ENCODE results near the gene ASAH2. TPM values are rescaled to one million over a fixed set of nuclear protein-coding genes. Genes with fewer than 3 reads are reported as not detected.

Gene ASAH2
- total and polyA plus RNA-seq, 2 donors from 2014 or later: 0.45 to 1.3 TPM

DNA sequence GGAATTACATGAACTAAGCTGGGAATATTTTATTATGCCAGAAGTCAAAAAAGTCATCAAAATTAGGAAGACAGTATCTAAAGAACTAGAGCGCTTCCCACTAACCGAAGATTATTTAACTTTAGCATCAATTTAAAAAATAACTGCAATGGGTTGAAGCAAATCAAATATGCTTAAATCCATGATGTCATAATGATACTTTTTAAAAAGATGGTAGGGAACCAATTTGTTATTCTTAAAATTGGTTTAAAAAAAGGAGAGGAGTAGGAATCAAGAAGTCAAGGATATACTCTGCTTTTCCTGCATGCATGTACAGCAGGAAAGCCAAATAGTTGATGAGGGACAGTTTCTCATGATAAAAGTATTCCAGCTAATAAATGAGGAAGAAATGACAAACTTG lies 3.2 kb upstream of the ASAH2 start:
- peaks cover 0 to 2% (median 0%) of the 10 kb centered on the region in 3 donors for H3K4me1 ChIP-seq (ENCODE audit: control insufficient read depth in 2 of 3, insufficient read depth in 2 of 3, low read depth in 1 of 3, low read length in 3 of 3)
- DNase-seq (no peak), FAIRE-seq (no peak)
- TF ChIP-seq, protein P1, sequence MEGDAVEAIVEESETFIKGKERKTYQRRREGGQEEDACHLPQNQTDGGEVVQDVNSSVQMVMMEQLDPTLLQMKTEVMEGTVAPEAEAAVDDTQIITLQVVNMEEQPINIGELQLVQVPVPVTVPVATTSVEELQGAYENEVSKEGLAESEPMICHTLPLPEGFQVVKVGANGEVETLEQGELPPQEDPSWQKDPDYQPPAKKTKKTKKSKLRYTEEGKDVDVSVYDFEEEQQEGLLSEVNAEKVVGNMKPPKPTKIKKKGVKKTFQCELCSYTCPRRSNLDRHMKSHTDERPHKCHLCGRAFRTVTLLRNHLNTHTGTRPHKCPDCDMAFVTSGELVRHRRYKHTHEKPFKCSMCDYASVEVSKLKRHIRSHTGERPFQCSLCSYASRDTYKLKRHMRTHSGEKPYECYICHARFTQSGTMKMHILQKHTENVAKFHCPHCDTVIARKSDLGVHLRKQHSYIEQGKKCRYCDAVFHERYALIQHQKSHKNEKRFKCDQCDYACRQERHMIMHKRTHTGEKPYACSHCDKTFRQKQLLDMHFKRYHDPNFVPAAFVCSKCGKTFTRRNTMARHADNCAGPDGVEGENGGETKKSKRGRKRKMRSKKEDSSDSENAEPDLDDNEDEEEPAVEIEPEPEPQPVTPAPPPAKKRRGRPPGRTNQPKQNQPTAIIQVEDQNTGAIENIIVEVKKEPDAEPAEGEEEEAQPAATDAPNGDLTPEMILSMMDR (IDR thresholded peaks at IDR 0.05; ENCODE audit: borderline replicate concordance, extremely low read depth, insufficient read depth): no peak
- H3K4me3 ChIP-seq (ENCODE audit: low read length in 3 of 3): no peak overlapping the region
- no peaks in the 10 kb centered on the region for H3K27me3 ChIP-seq (ENCODE audit: control insufficient read depth, insufficient read depth, low read length)
- H3K9ac ChIP-seq (ENCODE audit: low read length in 3 of 3): no peak overlapping the region
- H3K27ac ChIP-seq (ENCODE audit: low read depth in 2 of 2, low read length in 2 of 2): no peak overlapping the region
- no peaks in the 10 kb centered on the region for H3K9me3 ChIP-seq (ENCODE audit: control insufficient read depth in 2 of 3, insufficient read depth in 1 of 3, low read length in 3 of 3)
- intact Hi-C loops (cut with DNase I): no loop called here
- H3K36me3 ChIP-seq (ENCODE audit: control insufficient read depth in 2 of 3, insufficient read depth in 3 of 3, low read length in 3 of 3): no peaks in the 10 kb centered on the region

DNA sequence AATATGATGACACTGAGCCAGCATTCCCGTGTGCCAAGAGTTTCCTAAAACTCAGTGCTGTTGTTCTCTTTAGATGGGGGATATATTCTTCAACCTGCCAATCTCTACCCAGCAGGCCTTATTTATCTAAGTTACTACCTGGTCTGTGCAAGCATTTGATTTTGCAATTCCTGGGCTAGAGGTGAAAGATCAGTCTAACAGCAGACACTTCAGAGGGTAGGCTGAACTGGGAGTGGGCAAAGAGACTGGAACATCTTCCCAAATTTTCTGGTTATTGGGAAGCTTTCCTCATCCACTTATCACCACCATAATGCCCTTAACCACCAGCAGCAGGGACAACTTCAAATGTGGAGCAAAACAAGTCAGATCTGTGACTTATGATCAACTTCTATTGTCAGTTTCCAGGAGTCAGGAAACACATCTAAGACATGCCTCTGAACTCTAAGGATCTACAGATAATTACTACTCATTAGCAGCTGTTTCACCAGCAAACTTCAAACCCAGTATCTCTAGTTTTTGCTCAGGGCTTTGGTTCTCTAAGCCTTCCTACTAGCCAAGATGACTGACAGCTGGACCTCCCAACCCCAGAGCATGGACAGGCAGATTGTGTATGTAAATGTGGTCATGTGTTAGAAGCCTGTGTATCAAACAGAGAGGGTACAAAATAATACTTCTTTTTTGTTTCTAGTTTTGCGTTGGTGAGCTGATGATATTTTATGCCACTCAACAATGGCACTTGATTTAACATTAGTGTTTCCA lies 1.0 kb downstream of the ASAH2 start:
- no peaks in the 10 kb centered on the region for H3K27me3 ChIP-seq (ENCODE audit: control insufficient read depth, insufficient read depth, low read length)
- H3K36me3 ChIP-seq (ENCODE audit: control insufficient read depth in 2 of 3, insufficient read depth in 3 of 3, low read length in 3 of 3): no peaks in the 10 kb centered on the region
- no peak overlapping the region for H3K4me3 ChIP-seq (ENCODE audit: low read length in 3 of 3)
- DNase-seq (no peak), FAIRE-seq (no peak)
- TF ChIP-seq, protein P1 (IDR thresholded peaks at IDR 0.05; ENCODE audit: borderline replicate concordance, extremely low read depth, insufficient read depth): no peak
- no peak overlapping the region for H3K9ac ChIP-seq (ENCODE audit: low read length in 3 of 3)
- no peaks in the 10 kb centered on the region for H3K9me3 ChIP-seq (ENCODE audit: control insufficient read depth in 2 of 3, insufficient read depth in 1 of 3, low read length in 3 of 3)
- H3K4me1 ChIP-seq (ENCODE audit: control insufficient read depth in 2 of 3, insufficient read depth in 2 of 3, low read depth in 1 of 3, low read length in 3 of 3): no peaks in the 10 kb centered on the region
- no peak overlapping the region for H3K27ac ChIP-seq (ENCODE audit: low read depth in 2 of 2, low read length in 2 of 2)
- intact Hi-C loops (cut with DNase I): no loop called here

DNA sequence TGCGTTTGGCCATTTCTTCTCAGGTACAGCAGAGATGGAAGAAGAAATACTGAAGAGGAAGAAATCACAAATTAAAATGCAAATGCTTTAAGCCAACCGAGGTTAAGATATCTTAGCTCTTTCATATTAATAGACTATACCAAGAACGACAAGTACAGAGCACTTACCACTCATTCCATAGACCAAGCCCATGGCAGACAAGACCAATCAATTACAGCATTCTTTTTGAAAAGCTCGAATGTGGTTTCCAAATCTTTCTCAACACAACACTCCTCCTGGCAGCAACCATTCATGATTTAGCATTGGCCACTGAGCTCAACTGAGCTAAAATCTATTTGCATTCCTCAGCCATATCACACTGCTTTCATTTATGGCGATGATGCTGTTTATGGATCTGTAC lies 2.7 kb downstream of the ASAH2 start:
- intact Hi-C loops (cut with DNase I): no loop called here
- FAIRE-seq: no peak
- no peak overlapping the region for H3K4me3 ChIP-seq (ENCODE audit: low read length in 3 of 3)
- H3K9ac ChIP-seq (ENCODE audit: low read length in 3 of 3): no peak overlapping the region
- TF ChIP-seq, protein P1 (IDR thresholded peaks at IDR 0.05; ENCODE audit: borderline replicate concordance, extremely low read depth, insufficient read depth): no peak
- no peaks in the 10 kb centered on the region for H3K9me3 ChIP-seq (ENCODE audit: control insufficient read depth in 2 of 3, insufficient read depth in 1 of 3, low read length in 3 of 3)
- H3K27me3 ChIP-seq (ENCODE audit: control insufficient read depth, insufficient read depth, low read length): no peaks in the 10 kb centered on the region
- no peak overlapping the region for H3K27ac ChIP-seq (ENCODE audit: low read depth in 2 of 2, low read length in 2 of 2)
- no peaks in the 10 kb centered on the region for H3K36me3 ChIP-seq (ENCODE audit: control insufficient read depth in 2 of 3, insufficient read depth in 3 of 3, low read length in 3 of 3)
- no peak for DNase-seq
- H3K4me1 ChIP-seq (ENCODE audit: control insufficient read depth in 2 of 3, insufficient read depth in 2 of 3, low read depth in 1 of 3, low read length in 3 of 3): no peaks in the 10 kb centered on the region

Data from kidney (tissue), 14 donors.